OCI-LY7 (cell line): ENCODE results near the gene KMT2B. TPM values are rescaled to one million over a fixed set of nuclear protein-coding genes. Genes with fewer than 3 reads are reported as not detected.

Experiments used
- BruUV-seq: library from RNA; stranded (reverse); fragments of 400-500 nt; replicated peaks from 2 replicates; lab custom pipeline; 2021; lab: Mats Ljungman, UMichigan
- CTCF ChIA-PET: fragments of 300-600 bp; sonication (Branson Sonifier 250); formaldehyde crosslinking; loops from one replicate; lab custom pipeline; 2022; ENCODE audit warnings: antibody characterized with exemption; ENCODE audit not compliant: unreplicated experiment; lab: Charles Lee
- POLR2A ChIA-PET: fragments of 300-600 bp; sonication (Branson Sonifier 250); formaldehyde crosslinking; loops from one replicate; lab custom pipeline; 2022; ENCODE audit warnings: antibody characterized with exemption; lab: Charles Lee
- DNase-seq: peaks from one replicate; pipeline ENCODE4 v3.0.0-alpha.2; 2015; ENCODE audit warnings: low spot score
- H2AFZ ChIP-seq: fragments of 200-600 bp; sonication (generic), shearing (Covaris generic); 2 replicates; pipeline ENCODE4 v1.6.1; 2014; ENCODE audit warnings: mild to moderate bottlenecking, antibody characterized with exemption, low read length, moderate library complexity
- H3K27ac ChIP-seq: fragments of 200-600 bp; sonication (generic); 2 replicates; pipeline ENCODE4 v1.5.1; 2014; ENCODE audit warnings: mixed run types, low read depth, mild to moderate bottlenecking, moderate library complexity, low read length, inconsistent platforms; ENCODE audit not compliant: poor library complexity, severe bottlenecking
- H3K36me3 ChIP-seq: fragments of 200-600 bp; sonication (generic); 2 replicates; pipeline ENCODE4 v1.6.1; 2014; ENCODE audit warnings: mild to moderate bottlenecking, antibody characterized with exemption, low read length, moderate library complexity, mixed read lengths; ENCODE audit not compliant: insufficient read depth
- H3K4me1 ChIP-seq: fragments of 200-600 bp; sonication (generic); 2 replicates; pipeline ENCODE4 v1.5.1; 2014; ENCODE audit warnings: mild to moderate bottlenecking, low read length; ENCODE audit not compliant: insufficient read depth, poor library complexity, severe bottlenecking
- H3K4me2 ChIP-seq: fragments of 200-600 bp; sonication (generic); 2 replicates; pipeline ENCODE4 v1.6.1; 2014; ENCODE audit warnings: mild to moderate bottlenecking, low read length
- H3K4me3 ChIP-seq: fragments of 200-600 bp; sonication (generic); 2 replicates; pipeline ENCODE4 v1.5.1; 2014; ENCODE audit warnings: mild to moderate bottlenecking, low read depth, low read length; ENCODE audit not compliant: poor library complexity, severe bottlenecking
- H3K79me2 ChIP-seq: fragments of 200-600 bp; sonication (generic); 2 replicates; pipeline ENCODE4 v1.6.1; 2016; ENCODE audit warnings: low read depth, mild to moderate bottlenecking, low read length, moderate library complexity, mixed read lengths; ENCODE audit not compliant: insufficient read depth
- H3K9me2 ChIP-seq: fragments of 200-600 bp; sonication (generic); 2 replicates; pipeline ENCODE4 v1.6.1; 2016; ENCODE audit warnings: mild to moderate bottlenecking, low read length, mixed read lengths; ENCODE audit not compliant: insufficient read depth
- H3K9me3 ChIP-seq: fragments of 200-600 bp; sonication (generic); 2 replicates; pipeline ENCODE4 v1.6.1; 2014; ENCODE audit warnings: mild to moderate bottlenecking, mixed run types, low read length, mixed read lengths
- H4K20me1 ChIP-seq: fragments of 200-600 bp; sonication (generic); 2 replicates; pipeline ENCODE4 v1.6.1; 2014; ENCODE audit warnings: mild to moderate bottlenecking, antibody characterized with exemption, low read length, moderate library complexity, mixed read lengths; ENCODE audit not compliant: insufficient read depth
- CTCF ChIP-seq: fragments of 200-600 bp; sonication (generic); conservative IDR thresholded peaks from 2 replicates; pipeline ENCODE4 v1.5.1; 2014; ENCODE audit warnings: mild to moderate bottlenecking, antibody characterized with exemption, low read length, moderate library complexity, mixed read lengths
- EZH2phosphoT487 ChIP-seq: fragments of 200-600 bp; sonication (generic); IDR thresholded peaks from 2 replicates; pipeline ENCODE4 v1.6.1; 2018; ENCODE audit warnings: low read depth, borderline replicate concordance, mild to moderate bottlenecking, mixed run types, antibody characterized with exemption, low read length, moderate library complexity, mixed read lengths
- intact Hi-C: fragments of 100-400 bp; cut with micrococcal nuclease; formaldehyde crosslinking; loops from one replicate; pipeline ENCODE4 v1.10.0; 2022; ENCODE audit not compliant: unreplicated experiment
- total RNA-seq, 2 experiments: library from RNA; depleted of rRNA in 1 of 2; stranded (reverse); fragments of >200 nt in 1 of 2; shearing (Covaris generic) in 1 of 2; gene quantifications; 2 replicates each; pipeline ENCODE4 v1.2.3, GENCODE V29; 2014 to 2022

The KMT2B gene
- total RNA-seq, 2 experiments from 2014 or later = 25.2 to 56.2 TPM

- POLR2A ChIA-PET = no interaction called here
- TF ChIP-seq CTCF (no peak), EZH2phosphoT487 (no peak)
- no peak overlapping the region for H2AFZ ChIP-seq
- BruUV-seq = no TSS peak
- intact Hi-C loops = no loop called here
- H3K4me3 ChIP-seq = no peak overlapping the region
- peaks cover 98% of the 10 kb centered on the region for H3K36me3 ChIP-seq
- H3K4me2 ChIP-seq = no peak overlapping the region
- no peaks in the 10 kb centered on the region for H3K9me2 ChIP-seq
- peaks cover 13% of the 10 kb centered on the region for H3K4me1 ChIP-seq
- CTCF ChIA-PET = no interaction called here
- DNase-seq = no peak
- H3K27ac ChIP-seq = no peak overlapping the region
- H3K79me2 ChIP-seq = no peaks in the 10 kb centered on the region
- no peaks in the 10 kb centered on the region for H4K20me1 ChIP-seq
- no peaks in the 10 kb centered on the region for H3K9me3 ChIP-seq
Observed at GRCh38 chr19:35732540-35733179, 14.9 kb downstream of the KMT2B start.

- Histone ChIP-seq H3K36me3 (peaks cover 98% of the 10 kb centered on the region), H3K4me3 (no peak overlapping the region), H3K9me2 (no peaks in the 10 kb centered on the region), H3K9me3 (no peaks in the 10 kb centered on the region), H3K79me2 (no peaks in the 10 kb centered on the region), H4K20me1 (no peaks in the 10 kb centered on the region), H3K4me1 (peaks cover 14% of the 10 kb centered on the region), H2AFZ (no peak overlapping the region), H3K4me2 (no peak overlapping the region), H3K27ac (no peak overlapping the region)
- no peak for DNase-seq
- ChIA-PET POLR2A (no interaction called here), CTCF (no interaction called here)
- intact Hi-C loops = no loop called here
- TF ChIP-seq CTCF (no peak), EZH2phosphoT487 (no peak)
- no TSS peak for BruUV-seq
Observed at GRCh38 chr19:35733180-35734125, 15.7 kb downstream of the KMT2B start.
